ENCODE data around the gene CLDN6.
A peak's percentile ranks its signal among the peaks of the same experiment; 100 is the strongest.

CLDN6 gene

DNA sequence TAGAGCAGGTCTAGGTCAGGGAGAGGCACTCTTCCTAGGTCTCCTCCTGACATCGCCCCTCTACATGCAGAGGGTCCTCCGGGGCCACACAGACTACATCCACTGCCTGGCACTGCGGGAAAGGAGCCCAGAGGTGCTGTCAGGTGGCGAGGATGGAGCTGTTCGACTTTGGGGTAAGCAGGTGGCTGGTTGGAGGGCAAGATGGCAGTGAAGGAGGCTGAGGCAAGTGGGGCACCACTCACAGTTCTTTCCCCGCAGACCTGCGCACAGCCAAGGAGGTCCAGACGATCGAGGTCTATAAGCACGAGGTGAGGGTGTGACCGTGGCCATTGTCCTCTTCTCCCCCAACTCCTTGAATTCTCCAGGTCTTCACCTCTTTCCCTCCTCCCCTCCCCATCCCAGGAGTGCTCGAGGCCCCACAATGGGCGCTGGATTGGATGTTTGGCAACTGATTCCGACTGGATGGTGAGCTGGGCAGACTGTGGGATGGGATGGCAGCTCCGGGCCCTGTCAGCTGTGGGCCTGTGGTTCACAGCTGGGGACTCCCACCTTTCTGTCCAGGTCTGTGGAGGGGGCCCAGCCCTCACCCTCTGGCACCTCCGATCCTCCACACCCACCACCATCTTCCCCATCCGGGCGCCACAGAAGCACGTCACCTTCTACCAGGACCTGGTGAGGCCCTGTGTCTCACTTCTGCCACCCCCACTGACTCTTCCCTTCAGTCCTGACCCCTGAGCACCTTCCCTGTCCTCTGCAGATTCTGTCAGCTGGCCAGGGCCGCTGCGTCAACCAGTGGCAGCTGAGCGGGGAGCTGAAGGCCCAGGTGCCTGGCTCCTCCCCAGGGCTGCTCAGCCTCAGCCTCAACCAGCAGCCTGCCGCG lies 8.9 kb upstream of the CLDN6 start:
- peaks cover 19% of the 10 kb centered on the region for H3K36me3 Mint-ChIP-seq (ENCODE audit: low read depth)
- peaks cover 41% of the 10 kb centered on the region for H3K4me1 Mint-ChIP-seq (ENCODE audit: low read depth)
- H3K27me3 Mint-ChIP-seq, result peaks cover 26% of the 10 kb centered on the region
- no peaks in the 10 kb centered on the region for H3K9me3 Mint-ChIP-seq
- H3K27ac Mint-ChIP-seq, result no peak overlapping the region
- H3K4me3 Mint-ChIP-seq, result no peak overlapping the region

DNA sequence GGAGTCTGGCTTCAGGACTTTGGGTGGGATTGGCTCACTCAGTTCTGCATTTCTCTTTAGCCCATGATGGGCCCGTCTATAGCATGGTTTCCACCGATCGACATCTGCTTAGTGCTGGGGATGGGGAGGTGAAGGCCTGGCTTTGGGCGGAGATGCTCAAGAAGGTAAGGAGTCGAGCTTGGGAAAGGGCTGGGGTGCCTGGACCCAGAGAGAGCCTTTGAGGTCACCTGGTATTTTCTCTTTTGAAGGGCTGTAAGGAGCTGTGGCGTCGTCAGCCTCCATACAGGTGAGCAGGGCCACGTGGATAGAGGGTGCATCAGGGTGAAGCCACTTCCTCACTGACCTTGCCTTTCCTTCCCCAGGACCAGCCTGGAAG lies 8.0 kb upstream of the CLDN6 start:
- Mint-ChIP-seq H3K27ac (no peak overlapping the region), H3K4me3 (no peak overlapping the region), H3K36me3 (ENCODE audit: low read depth) (peaks cover 19% of the 10 kb centered on the region), H3K9me3 (no peaks in the 10 kb centered on the region), H3K27me3 (peaks cover 21% of the 10 kb centered on the region), H3K4me1 (ENCODE audit: low read depth) (peaks cover 48% of the 10 kb centered on the region)

DNA sequence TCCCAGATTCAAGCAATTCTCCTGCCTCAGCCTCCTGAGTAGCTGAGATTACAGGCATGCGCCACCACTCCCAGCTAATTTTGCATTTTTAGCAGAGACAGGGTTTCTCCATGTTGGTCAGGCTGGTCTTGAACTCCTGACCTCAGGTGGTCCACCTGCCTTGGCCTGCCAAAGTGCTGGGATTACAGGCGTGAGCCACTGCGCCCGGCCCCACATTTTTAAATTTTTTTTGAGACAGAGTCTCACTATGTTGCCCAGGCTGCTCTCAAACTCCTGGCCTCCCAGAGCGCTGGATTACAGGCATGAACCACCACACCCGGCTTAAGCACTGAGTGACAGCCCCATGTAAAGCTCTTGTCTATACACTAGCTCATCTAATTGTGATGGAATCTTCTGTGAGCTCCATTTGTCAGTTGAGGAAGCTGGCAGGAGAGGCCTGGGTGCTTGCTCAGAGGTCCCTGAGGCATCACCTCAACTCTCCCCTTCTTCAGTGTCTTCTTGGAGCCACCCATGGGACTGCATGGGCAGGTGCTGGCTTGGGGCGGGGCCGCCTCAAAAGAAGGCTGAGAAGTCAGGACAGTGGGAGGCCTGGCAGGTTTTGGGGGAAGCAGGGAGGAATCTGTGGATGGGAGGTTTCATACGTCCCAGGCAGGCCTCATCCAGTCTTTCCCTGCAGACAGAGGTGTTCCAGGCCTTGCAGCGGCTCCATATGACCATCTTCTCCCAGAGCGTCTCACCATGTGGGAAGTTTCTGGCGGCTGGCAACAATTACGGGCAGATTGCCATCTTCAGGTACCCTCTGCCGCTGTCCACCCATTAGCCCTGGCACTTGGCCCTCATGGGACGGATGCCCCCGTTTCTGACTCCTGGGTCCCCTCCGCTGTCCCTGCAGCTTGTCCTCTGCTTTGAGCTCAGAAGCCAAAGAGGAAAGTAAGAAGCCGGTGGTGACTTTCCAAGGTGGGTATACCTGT lies 7.3 kb upstream of the CLDN6 start:
- Mint-ChIP-seq H3K4me3 (peak overlapping the region; percentile 85), H3K27ac (no peak overlapping the region), H3K27me3 (peaks cover 15% of the 10 kb centered on the region), H3K4me1 (ENCODE audit: low read depth) (peaks cover 53% of the 10 kb centered on the region), H3K9me3 (no peaks in the 10 kb centered on the region), H3K36me3 (ENCODE audit: low read depth) (peaks cover 19% of the 10 kb centered on the region)

DNA sequence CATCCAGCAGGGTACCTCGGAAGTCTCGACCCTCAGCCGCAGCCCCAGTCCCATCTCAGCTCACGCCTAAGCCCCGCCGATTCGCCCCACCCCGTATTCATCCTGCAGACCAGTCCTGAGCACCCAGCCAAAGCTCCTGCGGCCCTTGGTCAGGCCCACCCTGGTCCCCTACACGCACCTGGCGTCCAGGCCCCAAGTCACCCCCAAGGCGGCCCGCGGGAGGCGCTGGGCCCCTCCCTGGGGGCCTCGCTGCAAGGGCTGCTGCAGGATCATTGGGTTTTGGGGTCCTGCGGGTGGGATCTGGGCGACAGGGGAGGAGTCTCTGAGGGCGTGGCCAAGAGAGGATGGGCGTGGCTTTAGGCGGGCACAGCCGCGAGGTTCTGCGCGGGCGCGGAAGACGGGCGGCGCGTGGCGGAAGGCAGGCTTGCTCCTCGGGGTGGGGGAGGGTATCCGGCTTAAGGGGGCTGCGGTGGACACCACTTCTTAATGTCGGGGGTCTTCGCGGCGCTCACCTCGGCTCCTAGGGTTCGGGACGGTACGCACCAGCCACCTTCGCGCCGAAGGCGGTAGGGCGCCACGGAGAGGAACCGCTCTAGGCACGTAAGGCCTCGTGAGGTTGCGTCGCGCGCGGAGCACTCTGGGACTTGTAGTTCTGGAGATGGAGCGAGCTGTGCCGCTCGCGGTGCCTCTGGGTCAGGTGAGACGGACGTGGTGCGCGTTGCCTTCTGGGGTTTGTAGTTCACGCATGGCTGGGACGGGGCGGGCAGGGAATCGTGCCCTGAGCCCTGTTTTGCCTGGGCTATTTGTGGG lies 5.9 kb upstream of the CLDN6 start, which contains the start of the genes HCFC1R1 and THOC6:
Gene HCFC1R1, minus strand, starts transcription at position 274 of the 810 bp plus-strand sequence. Its CDS starts 1 bp downstream, at position 273.
Gene THOC6, plus strand, starts transcription at position 367 of the 810 bp plus-strand sequence. Its CDS starts 292 bp downstream, at position 659.
- H3K27me3 Mint-ChIP-seq, result peaks cover 2% of the 10 kb centered on the region
- peak within 1 kb of the TSS; percentile 97 for H3K27ac Mint-ChIP-seq
- peaks cover 48% of the 10 kb centered on the region for H3K4me1 Mint-ChIP-seq (ENCODE audit: low read depth)
- peaks cover 19% of the 10 kb centered on the region for H3K36me3 Mint-ChIP-seq (ENCODE audit: low read depth)
- no peaks in the 10 kb centered on the region for H3K9me3 Mint-ChIP-seq
- peak within 1 kb of the TSS; percentile 85 for H3K4me3 Mint-ChIP-seq

DNA sequence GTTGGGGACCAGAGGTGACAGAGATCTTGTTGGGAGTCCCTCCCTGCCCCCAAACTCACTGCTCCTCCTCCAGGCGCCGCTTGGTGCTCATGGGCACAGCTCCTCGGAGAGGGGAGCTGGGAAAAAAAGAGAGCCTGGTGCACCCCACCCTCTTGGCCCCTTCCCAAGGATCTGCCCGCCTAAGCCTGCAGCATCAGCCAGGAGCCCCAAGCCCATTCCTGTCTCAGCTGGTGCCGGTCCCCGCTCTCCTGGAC lies 5.4 kb upstream of the CLDN6 start:
- H3K4me1 Mint-ChIP-seq (ENCODE audit: low read depth), result peaks cover 50% of the 10 kb centered on the region
- H3K9me3 Mint-ChIP-seq, result no peaks in the 10 kb centered on the region
- H3K27ac Mint-ChIP-seq, result peak overlapping the region; percentile 97
- peaks cover 19% of the 10 kb centered on the region for H3K36me3 Mint-ChIP-seq (ENCODE audit: low read depth)
- peak overlapping the region; percentile 85 for H3K4me3 Mint-ChIP-seq
- H3K27me3 Mint-ChIP-seq, result no peaks in the 10 kb centered on the region

DNA sequence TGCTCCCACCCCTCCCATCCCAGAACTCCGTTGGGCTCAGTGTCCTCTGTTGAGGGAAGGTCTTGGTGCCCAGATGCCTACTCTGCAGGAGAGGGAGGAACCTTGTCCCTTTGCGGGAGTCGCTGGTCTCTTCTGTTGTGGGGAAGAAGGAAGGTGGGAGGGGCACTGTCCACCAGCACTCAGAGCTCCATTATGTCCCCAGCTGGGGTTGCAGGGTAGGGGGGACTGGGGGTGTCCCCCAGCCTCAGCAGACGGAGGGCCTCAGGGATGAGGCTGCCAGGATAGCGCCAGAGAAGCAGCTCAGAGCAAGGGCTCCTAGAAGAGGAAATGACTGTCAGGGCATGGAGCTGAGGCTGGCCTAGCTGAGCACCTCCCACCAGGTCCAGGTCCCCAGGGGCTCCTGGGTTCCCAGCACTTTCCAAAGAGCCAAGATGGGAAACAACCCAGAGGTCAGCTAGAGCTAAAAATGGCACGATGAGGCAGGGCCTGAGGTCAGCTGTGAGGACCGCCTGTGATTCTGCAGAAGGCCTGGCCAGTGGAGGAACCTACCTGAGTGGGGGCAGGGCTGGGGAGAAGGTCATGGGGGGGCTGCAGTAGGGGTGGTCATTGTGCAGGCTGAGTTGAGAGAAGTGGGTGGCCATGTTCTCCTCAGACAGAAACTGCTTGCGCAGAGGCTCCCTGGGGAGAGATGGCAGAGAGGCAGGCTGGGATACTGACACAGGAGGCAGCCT lies 4.9 kb upstream of the CLDN6 start:
- Mint-ChIP-seq H3K36me3 (ENCODE audit: low read depth) (peaks cover 19% of the 10 kb centered on the region), H3K4me1 (ENCODE audit: low read depth) (peaks cover 52% of the 10 kb centered on the region), H3K27ac (peak overlapping the region; percentile 97), H3K27me3 (no peaks in the 10 kb centered on the region), H3K4me3 (peak overlapping the region; percentile 85), H3K9me3 (no peaks in the 10 kb centered on the region)

DNA sequence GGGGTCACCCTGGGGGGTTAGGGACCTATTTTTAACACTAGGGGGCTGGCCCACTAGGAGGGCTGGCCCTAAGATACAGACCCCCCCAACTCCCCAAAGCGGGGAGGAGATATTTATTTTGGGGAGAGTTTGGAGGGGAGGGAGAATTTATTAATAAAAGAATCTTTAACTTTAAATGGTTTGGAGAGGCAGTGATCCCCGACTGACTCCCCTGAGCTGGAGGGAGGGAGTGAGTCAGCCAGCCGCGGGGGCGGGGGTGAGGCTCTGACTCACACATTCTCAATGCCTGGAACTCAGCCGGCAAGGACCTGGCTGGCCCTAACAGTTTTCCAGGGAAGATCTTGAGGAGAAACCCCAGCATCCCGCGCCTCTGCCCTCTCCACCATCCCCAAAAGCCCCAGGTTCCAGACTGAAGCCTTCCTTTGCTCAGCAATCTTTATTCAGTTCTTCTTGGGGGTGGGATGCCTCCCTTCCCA lies 4.3 kb upstream of the CLDN6 start:
- H3K9me3 Mint-ChIP-seq, result no peaks in the 10 kb centered on the region
- H3K4me3 Mint-ChIP-seq, result peak overlapping the region; percentile 85

DNA sequence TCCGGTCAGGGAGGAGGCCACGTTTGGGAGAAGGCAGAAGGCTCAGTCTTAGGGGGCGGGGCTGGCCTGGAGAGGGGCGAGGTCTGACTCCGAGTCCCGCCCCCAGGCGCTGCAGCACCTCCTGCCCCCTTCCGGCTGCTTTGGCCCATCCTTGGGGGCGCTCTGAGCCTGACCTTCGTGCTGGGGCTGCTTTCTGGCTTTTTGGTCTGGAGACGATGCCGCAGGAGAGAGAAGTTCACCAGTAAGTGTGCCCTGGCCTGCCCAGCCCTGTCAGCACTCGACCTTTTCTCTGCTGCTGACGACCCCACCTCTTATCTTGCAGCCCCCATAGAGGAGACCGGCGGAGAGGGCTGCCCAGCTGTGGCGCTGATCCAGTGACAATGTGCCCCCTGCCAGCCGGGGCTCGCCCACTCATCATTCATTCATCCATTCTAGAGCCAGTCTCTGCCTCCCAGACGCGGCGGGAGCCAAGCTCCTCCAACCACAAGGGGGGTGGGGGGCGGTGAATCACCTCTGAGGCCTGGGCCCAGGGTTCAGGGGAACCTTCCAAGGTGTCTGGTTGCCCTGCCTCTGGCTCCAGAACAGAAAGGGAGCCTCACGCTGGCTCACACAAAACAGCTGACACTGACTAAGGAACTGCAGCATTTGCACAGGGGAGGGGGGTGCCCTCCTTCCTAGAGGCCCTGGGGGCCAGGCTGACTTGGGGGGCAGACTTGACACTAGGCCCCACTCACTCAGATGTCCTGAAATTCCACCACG lies 3.6 kb upstream of the CLDN6 start:
- Mint-ChIP-seq H3K9me3 (no peaks in the 10 kb centered on the region), H3K27ac (peak overlapping the region; percentile 97), H3K4me1 (ENCODE audit: low read depth) (peaks cover 52% of the 10 kb centered on the region), H3K36me3 (ENCODE audit: low read depth) (peaks cover 12% of the 10 kb centered on the region), H3K4me3 (peak overlapping the region; percentile 85), H3K27me3 (no peaks in the 10 kb centered on the region)

More for the DNA sequence above, 4.3 kb upstream of the CLDN6 start:
- Mint-ChIP-seq H3K27ac (peak overlapping the region; percentile 97), H3K4me1 (ENCODE audit: low read depth) (peaks cover 52% of the 10 kb centered on the region), H3K36me3 (ENCODE audit: low read depth) (peaks cover 19% of the 10 kb centered on the region), H3K27me3 (no peaks in the 10 kb centered on the region)

DNA sequence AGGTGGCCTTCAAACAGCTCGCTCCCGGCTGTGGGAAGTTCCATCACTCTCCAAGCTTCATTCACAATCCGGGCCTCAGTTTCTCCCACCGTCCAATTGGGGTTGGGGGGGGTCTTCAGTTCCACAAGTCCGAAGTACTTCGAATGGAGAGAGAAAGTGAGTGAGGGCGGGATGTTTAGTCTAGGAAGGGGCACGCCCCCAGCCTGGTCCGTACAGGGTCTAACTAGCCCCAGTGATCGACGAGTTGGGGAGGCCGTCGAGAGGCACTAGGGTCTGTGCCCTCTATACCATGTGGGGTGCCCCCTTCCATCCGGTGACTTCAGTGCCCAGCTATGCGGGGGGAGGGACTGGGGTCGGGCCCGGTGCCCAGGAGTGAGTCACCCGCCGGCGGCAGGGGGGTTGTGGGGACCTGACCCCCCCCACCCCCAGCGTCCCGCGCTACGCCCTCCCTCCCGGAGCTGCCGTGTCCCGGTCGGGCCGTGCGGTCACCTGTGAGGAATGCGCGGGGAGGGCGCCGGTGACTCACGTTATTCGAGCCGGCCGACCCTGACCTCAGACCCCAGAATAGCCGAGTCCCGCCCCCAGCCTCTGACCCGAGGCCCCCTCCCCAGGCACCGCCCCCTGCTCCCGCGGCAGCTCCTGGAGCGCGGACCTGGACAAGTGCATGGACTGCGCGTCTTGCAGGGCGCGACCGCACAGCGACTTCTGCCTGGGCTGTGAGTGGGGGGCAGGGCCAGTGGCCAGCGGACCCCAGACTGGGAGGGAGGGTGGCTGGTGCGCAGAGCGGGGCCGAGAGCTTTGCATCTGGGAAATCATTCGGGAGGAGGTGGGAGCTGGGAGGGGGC lies 2.8 kb upstream of the CLDN6 start:
- Mint-ChIP-seq H3K4me1 (ENCODE audit: low read depth) (peaks cover 52% of the 10 kb centered on the region), H3K9me3 (no peaks in the 10 kb centered on the region), H3K36me3 (ENCODE audit: low read depth) (peaks cover 4% of the 10 kb centered on the region)

DNA sequence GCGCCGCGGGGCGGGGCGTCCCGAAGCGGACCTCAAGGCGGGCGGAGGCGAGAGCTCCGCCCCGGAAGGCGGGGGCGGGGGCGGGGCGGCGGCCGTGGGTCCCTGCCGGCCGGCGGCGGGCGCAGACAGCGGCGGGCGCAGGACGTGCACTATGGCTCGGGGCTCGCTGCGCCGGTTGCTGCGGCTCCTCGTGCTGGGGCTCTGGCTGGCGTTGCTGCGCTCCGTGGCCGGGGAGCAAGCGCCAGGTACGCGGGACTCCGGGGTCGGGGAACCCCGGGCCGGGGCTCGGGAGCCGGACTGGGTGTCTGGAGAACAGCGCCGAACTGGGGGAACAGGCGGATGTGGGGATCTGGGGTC lies 2.2 kb upstream of the CLDN6 start, which contains the start of gene TNFRSF12A:
Gene TNFRSF12A, plus strand, starts transcription at position 122 of the 357 bp plus-strand sequence. Its CDS starts 30 bp downstream, at position 152.
- Mint-ChIP-seq H3K9me3 (no peaks in the 10 kb centered on the region), H3K4me1 (ENCODE audit: low read depth) (peaks cover 52% of the 10 kb centered on the region), H3K4me3 (peak within 1 kb of the TSS; percentile 85), H3K27ac (peak within 1 kb of the TSS; percentile 97), H3K36me3 (ENCODE audit: low read depth) (peaks cover 4% of the 10 kb centered on the region), H3K27me3 (no peaks in the 10 kb centered on the region)

More for the DNA sequence above, 2.8 kb upstream of the CLDN6 start:
- Mint-ChIP-seq H3K27me3 (no peaks in the 10 kb centered on the region), H3K4me3 (peak overlapping the region; percentile 85), H3K27ac (peak overlapping the region; percentile 97)

DNA sequence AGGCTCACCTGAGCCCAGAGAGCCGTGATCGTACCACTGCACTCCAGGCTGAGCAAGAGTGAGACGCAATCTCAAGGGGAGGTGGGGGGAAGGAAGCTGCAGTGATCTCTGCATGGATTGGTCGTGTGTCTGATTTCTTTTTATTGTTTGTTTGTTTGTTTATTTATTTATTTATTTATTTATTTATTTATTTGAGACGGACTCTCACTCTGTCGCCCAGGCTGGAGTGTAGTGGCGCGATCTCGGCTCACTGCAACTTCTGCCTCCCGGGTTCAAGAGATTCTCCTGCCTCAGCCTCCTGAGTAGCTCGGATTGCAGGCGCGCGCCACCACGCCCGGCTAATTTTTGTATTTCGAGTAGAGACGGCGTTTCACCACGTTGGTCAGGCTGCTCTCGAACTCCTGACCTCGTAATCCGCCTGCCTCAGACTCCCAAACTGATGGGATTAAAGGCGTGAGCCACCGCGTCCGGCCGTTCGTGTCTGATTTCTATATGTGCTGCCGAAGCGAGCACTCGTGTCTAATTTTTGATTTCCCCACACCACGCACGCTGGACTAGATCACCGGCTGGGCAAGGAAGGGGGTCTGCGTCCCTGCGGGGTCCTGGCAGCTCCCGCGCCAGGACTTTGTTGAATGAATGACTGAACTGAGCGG lies 1.7 kb upstream of the CLDN6 start:
- Mint-ChIP-seq H3K36me3 (ENCODE audit: low read depth) (peaks cover 4% of the 10 kb centered on the region), H3K4me3 (peak overlapping the region; percentile 85), H3K27ac (peak overlapping the region; percentile 82), H3K9me3 (no peaks in the 10 kb centered on the region), H3K4me1 (ENCODE audit: low read depth) (peaks cover 52% of the 10 kb centered on the region), H3K27me3 (peaks cover 3% of the 10 kb centered on the region)

DNA sequence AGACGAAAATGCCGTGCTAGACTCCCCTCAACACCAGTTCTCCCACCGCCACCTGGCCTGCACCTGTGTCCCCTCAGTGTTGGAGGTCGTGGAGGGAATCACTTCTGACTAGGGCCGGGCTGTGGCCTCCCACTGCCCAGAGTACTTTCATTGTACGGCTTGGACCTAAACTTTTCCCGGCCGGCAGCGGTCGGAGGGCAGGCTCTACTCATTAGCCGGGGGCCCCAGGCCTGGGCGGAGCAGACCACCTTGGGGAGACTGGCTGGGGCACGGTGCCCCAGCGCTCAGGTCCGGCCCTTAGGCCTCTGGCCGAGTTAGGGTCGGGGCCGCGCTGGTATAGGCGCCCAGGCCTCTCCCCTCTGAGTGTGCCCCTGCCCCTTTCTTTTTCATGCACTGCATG lies 639 bp downstream of the CLDN6 start:
- H3K36me3 Mint-ChIP-seq (ENCODE audit: low read depth), result no peaks in the 10 kb centered on the region
- no peak overlapping the region for H3K4me3 Mint-ChIP-seq
- H3K27ac Mint-ChIP-seq, result no peak overlapping the region
- H3K4me1 Mint-ChIP-seq (ENCODE audit: low read depth), result peaks cover 34% of the 10 kb centered on the region
- no peaks in the 10 kb centered on the region for H3K9me3 Mint-ChIP-seq
- H3K27me3 Mint-ChIP-seq, result peaks cover 3% of the 10 kb centered on the region
